ENCODE results near the gene DNAH3. TPM values are rescaled to one million over a fixed set of nuclear protein-coding genes. Genes with fewer than 3 reads are reported as not detected.
"Not testable (repeated sequence)": the region's sequence is repeated elsewhere in the genome, so short reads cannot be mapped to it uniquely, and the experiment has no call there.

DNAH3 gene
- total RNA-seq, 1 experiment from 2014 or later: 0.21 TPM

DNA sequence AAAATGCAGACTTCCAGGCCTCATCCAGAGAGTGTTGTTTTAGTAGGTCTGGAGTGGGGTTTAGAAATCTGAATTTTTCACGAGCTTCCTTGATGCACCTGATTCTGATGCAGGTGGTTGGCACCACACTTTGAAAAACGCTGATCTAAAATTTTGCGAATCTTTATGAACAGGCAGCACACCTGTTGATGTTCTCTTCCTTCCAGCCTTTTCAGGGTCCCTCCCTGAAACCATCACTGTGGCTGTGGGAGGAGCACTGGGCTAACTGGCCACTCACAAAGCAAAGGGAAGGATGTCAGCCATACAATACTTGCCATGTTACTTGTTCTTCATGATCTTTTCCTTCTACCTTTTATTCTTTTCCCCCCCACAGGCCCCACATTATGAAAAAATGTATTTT lies 22.0 kb upstream of the DNAH3 start:
- Mint-ChIP-seq H3K4me1 (ENCODE audit: low read depth, unreplicated experiment) (no peaks in the 10 kb centered on the region), H3K9me3 (ENCODE audit: low read depth, unreplicated experiment) (no peaks in the 10 kb centered on the region), H3K36me3 (ENCODE audit: insufficient read depth, unreplicated experiment) (peaks cover 49% of the 10 kb centered on the region), H3K4me3 (ENCODE audit: low read depth, unreplicated experiment) (no peak overlapping the region), H3K27ac (ENCODE audit: unreplicated experiment) (no peak overlapping the region), H3K27me3 (ENCODE audit: unreplicated experiment) (no peaks in the 10 kb centered on the region)
- intact Hi-C loops (cut with micrococcal nuclease; ENCODE audit: unreplicated experiment): no loop called here
- no TSS peak for BruUV-seq (replicated peaks)
- TF ChIP-seq, protein P1, sequence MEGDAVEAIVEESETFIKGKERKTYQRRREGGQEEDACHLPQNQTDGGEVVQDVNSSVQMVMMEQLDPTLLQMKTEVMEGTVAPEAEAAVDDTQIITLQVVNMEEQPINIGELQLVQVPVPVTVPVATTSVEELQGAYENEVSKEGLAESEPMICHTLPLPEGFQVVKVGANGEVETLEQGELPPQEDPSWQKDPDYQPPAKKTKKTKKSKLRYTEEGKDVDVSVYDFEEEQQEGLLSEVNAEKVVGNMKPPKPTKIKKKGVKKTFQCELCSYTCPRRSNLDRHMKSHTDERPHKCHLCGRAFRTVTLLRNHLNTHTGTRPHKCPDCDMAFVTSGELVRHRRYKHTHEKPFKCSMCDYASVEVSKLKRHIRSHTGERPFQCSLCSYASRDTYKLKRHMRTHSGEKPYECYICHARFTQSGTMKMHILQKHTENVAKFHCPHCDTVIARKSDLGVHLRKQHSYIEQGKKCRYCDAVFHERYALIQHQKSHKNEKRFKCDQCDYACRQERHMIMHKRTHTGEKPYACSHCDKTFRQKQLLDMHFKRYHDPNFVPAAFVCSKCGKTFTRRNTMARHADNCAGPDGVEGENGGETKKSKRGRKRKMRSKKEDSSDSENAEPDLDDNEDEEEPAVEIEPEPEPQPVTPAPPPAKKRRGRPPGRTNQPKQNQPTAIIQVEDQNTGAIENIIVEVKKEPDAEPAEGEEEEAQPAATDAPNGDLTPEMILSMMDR (IDR thresholded peaks at IDR 0.05; ENCODE audit: unreplicated experiment): no peak
- CTCF ChIA-PET: interaction anchor here (1.6 kb wide), 1 partner anchor 128 kb away, joined by 3 read pairs; no protein-coding TSS in a partner anchor
- DNase-seq: no peak

DNA sequence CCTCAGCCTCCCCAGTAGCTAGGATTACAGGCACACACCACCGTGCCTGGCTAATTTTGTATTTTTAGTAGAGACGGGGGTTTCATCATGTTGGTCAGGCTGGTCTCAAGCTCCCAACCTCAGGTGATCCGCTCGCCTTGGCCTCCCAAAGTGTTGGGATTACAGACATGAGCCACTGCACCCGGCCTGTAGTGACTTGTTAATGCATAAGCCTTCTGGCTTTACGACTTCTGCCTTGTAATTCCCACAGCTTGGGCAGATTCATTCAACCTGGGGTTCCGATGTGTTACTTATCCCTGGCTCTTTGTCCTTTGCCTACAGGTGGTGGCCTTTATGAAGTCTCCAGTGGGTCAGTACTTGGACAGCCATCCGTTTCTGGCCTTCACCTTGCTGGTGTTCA lies 19.5 kb upstream of the DNAH3 start:
- CTCF ChIA-PET: interaction anchor here (0.6 to 1.2 kb wide), 2 partner anchors 11 to 281 kb away, joined by 3 to 4 read pairs; partner anchors contain the start of gene LDAF1
- intact Hi-C loops (cut with micrococcal nuclease; ENCODE audit: unreplicated experiment); H3K27me3 Mint-ChIP-seq (ENCODE audit: unreplicated experiment); H3K4me3 Mint-ChIP-seq (ENCODE audit: low read depth, unreplicated experiment); H3K4me1 Mint-ChIP-seq (ENCODE audit: low read depth, unreplicated experiment); DNase-seq; H3K27ac Mint-ChIP-seq (ENCODE audit: unreplicated experiment); H3K9me3 Mint-ChIP-seq (ENCODE audit: low read depth, unreplicated experiment); BruUV-seq (replicated peaks): not testable (repeated sequence)
- peaks cover 44% of the 10 kb centered on the region for H3K36me3 Mint-ChIP-seq (ENCODE audit: insufficient read depth, unreplicated experiment)

DNA sequence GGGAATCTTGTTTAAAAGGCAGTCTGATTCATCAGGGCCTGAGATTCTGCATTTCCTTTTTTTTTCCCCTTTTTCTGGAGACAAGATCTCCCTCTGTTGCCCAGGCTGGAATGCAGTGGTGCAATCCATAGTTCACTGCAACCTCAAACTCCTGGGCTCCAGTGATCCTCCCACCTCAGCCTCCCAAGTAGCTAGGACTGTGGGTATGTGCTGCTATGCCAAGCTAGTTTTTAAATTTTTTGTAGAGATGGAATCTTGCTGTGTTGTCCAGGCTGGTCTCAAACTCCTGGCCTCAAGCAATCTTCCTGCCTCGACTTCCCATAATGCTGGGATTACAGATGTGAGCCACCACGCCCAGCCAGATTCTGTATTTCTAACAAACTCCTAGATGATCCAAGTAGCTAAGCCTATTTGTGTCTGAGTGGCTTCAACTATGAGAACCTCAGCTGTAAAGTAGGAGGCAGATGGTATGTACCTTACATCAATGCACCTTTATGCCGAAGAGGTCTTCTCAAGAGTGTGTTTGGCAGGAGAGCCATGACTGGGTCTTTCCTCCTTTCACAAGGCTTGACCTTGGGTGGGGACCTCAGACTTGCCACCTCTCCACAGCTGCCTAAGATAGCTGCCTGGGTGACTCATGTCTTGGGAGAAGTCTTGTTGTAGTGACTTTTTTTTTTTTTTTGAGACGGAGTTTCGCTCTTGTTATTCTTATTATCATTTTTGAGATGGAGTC lies 18.8 kb upstream of the DNAH3 start:
- Mint-ChIP-seq H3K27ac (ENCODE audit: unreplicated experiment) (no peak overlapping the region), H3K4me3 (ENCODE audit: low read depth, unreplicated experiment) (no peak overlapping the region), H3K4me1 (ENCODE audit: low read depth, unreplicated experiment) (peaks cover 8% of the 10 kb centered on the region), H3K27me3 (ENCODE audit: unreplicated experiment) (no peaks in the 10 kb centered on the region), H3K36me3 (ENCODE audit: insufficient read depth, unreplicated experiment) (peaks cover 51% of the 10 kb centered on the region), H3K9me3 (ENCODE audit: low read depth, unreplicated experiment) (no peaks in the 10 kb centered on the region)
- intact Hi-C loops (cut with micrococcal nuclease; ENCODE audit: unreplicated experiment): no loop called here
- BruUV-seq (replicated peaks): no TSS peak
- CTCF ChIA-PET: interaction anchor here (0.6 to 1.2 kb wide), 4 partner anchors 8 to 280 kb away, joined by 3 to 4 read pairs (median 4); partner anchors contain the start of gene LDAF1
- TF ChIP-seq, protein P1 (IDR thresholded peaks at IDR 0.05; ENCODE audit: unreplicated experiment): no peak
- DNase-seq: no peak

DNA sequence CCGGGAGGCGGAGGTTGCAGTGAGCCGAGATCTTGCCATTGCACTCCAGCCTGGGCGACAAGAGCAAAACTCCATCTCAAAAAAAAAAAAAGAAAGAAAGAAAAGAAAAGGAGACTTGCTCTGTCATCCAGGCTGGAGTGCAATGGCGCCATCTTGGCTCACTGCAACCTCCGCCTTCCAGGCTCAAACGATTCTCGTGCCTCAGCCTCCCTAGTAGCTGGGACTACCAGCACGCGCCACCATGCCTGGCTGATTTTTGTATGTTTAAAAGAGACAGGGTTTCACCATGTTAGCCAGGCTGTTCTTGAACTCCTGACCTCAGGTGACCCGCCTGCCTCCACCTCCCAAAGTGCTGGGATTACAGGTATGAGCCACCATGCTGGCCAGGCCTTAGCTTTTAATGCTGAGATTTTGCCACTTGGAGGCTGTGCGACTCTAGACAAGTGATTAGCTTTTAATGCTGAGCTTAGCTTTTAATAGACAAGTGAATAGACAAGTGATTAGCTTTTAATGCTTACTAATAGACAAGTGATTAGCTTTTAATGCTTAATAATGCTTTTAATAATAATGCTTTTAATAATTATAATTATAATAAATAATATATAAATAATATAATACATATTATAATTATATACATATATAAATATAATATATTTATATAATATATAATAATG lies 17.4 kb upstream of the DNAH3 start:
- DNase-seq: no peak
- no peaks in the 10 kb centered on the region for H3K27me3 Mint-ChIP-seq (ENCODE audit: unreplicated experiment)
- peaks cover 12% of the 10 kb centered on the region for H3K4me1 Mint-ChIP-seq (ENCODE audit: low read depth, unreplicated experiment)
- no peaks in the 10 kb centered on the region for H3K9me3 Mint-ChIP-seq (ENCODE audit: low read depth, unreplicated experiment)
- no peak overlapping the region for H3K27ac Mint-ChIP-seq (ENCODE audit: unreplicated experiment)
- CTCF ChIA-PET: interaction anchor here (0.6 to 0.8 kb wide), 3 partner anchors 8 to 269 kb away, joined by 3 to 4 read pairs (median 3); no protein-coding TSS in a partner anchor
- TF ChIP-seq, protein P1 (IDR thresholded peaks at IDR 0.05; ENCODE audit: unreplicated experiment): no peak
- intact Hi-C loops (cut with micrococcal nuclease; ENCODE audit: unreplicated experiment): no loop called here
- BruUV-seq (replicated peaks): no TSS peak
- no peak overlapping the region for H3K4me3 Mint-ChIP-seq (ENCODE audit: low read depth, unreplicated experiment)
- H3K36me3 Mint-ChIP-seq (ENCODE audit: insufficient read depth, unreplicated experiment): peaks cover 43% of the 10 kb centered on the region
